Glomerular visceral epithelial cell (primary cell): ENCODE measurements around the gene PRKCZ.

Experiments
- DNase-seq: peaks from one replicate; pipeline ENCODE4 v3.0.0-alpha.2; 2016; ENCODE audit errors: extremely low spot score

PRKCZ gene

DNA sequence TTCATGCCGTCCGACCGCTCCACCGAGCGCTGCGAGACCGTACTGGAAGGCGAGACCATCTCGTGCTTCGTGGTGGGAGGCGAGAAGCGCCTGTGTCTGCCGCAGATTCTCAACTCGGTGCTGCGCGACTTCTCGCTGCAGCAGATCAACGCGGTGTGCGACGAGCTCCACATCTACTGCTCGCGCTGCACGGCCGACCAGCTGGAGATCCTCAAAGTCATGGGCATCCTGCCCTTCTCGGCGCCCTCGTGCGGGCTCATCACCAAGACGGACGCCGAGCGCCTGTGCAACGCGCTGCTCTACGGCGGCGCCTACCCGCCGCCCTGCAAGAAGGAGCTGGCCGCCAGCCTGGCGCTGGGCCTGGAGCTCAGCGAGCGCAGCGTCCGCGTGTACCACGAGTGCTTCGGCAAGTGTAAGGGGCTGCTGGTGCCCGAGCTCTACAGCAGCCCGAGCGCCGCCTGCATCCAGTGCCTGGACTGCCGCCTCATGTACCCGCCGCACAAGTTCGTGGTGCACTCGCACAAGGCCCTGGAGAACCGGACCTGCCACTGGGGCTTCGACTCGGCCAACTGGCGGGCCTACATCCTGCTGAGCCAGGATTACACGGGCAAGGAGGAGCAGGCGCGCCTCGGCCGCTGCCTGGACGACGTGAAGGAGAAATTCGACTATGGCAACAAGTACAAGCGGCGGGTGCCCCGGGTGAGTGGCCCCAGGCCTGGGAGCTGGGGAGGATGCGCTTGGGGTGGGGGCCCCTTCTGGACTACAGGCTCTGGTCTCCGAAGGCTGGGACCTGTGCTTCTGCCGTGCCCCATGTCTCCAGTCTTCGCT, 179.0 kb downstream of the PRKCZ start:
- DNase-seq = peak; percentile 56

DNA sequence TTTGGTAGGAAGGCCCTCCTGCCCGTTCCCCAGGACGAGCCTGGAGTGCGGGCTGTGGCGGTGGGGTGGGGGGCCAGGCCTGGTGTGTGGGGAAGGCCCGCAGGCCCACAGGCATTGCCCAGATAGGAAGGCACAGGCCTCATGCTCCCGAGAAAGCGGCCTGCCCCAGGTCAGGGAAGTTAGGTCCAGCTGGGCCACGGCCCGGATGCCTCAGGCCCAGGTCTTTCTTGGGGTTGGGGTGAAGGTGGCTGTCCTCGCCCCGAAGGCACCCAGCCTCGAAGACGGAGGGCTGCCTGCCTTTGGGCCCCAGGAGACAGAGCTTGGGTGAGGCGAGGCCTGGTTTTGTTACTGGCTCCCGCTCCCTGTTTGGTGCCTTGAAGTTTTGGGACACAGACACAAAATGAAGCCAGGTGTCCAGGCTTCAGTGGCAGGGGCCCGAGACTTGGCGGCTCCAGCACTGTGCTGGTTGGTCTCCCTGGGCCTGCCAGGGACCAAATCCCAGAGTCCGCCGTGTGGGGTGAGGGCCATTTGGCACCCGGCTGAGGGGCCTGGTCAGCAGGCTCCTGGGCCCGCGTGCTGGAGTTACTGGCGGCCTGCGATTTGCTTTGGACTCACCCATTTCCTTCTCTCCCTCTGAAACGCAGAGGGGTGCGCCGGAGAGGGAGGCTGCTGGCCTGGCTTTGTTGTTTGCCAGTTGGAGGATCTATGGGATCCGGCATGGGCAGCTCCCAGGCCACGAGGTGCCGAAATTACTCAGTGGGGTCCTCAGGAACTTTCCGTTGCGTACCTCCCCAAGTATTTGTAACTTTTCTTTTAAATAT, 179.9 kb downstream of the PRKCZ start:
- DNase-seq = peak; percentile 33

DNA sequence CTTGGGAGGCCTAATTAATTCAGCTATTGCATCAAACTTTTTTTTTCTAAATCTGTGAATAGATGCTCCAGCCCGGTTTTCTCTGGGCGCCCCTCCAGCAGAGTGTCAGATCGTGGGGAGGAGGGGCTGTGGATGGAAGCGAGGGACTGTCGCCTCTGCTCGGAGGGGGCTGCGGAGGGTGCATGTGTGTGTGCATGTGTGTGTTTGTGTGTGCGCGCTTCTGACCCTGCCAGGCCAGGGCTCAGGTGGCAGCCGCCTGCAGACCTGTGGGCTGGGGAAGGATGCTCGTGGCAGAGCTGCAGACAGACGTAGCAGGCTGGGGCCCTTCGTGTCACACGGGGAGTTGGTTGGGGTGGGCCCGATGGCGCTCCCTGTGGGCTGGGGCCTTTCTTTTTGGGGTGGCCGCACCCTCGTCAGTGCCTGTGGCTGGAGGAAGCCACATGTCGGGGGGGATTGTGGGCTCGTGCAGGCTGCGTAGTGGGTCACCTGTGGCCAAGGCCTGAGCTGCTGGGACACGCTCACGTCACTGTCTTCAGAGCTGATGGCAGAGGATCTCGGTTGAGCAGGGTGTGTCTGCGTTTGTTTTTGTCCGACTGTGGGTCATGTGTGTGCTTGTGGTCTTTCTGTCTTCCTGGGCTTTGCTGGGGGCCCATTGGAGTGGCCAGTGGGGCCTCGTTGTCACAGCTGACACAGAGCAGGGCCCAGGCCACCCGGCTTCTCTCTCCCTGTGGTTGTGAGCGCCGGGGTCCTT, 180.7 kb downstream of the PRKCZ start:
- DNase-seq = peak; percentile 22

GRCh38 chr1:2231532-2232254, 181.5 kb downstream of the PRKCZ start:
- peak; percentile 71 for DNase-seq

GRCh38 chr1:2232255-2232915, 182.2 kb downstream of the PRKCZ start:
- no peak for DNase-seq

DNA sequence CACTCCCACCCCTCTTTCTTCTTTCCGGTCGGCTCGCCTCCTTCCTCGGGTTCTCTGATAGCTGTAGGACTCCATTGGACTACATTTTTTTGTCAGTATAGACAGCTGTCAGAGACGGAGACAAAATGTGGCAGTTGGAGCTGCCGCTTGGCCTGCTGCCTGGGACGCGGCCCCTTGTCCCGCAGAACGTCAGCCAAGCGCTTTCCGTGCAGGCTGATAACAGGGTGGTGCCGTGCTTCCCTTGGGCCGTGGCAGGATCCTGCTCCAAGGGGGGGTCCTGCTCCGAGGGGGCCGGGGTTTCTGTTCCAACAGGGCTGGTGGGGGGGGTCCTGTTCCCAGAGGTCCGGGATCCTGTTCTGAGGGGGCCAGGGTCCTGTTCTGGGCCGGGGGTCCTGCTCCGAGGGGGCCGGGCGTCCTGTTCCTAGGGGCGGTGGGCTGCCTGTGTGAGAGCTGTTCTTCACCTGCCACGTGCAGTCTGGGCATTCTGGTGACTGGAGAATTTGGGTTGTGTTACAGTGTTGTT, 182.8 kb downstream of the PRKCZ start:
- no peak for DNase-seq

- DNase-seq = no peak
Measured at GRCh38 chr1:2233468-2233867, 183.3 kb downstream of the PRKCZ start.

DNA sequence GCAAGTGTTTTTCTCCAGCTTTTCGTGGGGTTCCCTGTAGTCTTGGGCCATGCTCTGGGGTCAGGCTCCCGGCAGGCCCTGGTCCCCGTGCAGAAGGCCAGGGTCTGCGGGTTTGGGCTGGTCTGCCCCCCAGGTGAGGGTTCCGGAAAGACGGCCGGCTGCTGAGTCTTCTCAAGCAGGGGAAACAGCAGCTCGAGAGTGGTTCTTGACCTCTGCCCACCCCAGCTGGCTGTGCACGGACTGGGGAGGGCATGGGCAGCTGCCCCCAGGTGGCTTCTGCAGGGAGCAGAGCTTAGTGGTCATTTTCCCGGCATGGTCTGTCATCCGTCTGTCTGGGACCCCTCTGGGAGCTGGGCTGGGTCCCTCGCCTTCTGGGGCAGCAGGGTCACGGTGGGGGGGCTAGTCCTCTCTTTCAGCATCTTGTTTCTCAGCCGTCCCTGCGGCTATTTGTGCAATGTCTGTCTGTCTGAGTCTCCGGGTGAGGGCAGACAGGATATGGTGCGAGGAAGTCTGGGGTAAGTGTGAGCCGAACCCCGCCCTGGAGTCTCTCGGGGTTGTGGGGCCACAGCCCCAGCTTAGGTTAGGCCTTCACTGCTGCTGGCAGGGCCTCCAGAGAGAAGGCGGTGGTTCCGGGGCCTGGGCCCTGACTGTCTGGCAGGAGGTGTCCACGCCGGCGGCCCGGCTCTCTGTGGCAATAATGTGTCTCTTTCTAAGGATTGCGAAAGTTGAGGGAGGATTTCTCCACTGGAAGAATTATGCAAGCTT, 184.0 kb downstream of the PRKCZ start:
- DNase-seq = peak; percentile 78

DNA sequence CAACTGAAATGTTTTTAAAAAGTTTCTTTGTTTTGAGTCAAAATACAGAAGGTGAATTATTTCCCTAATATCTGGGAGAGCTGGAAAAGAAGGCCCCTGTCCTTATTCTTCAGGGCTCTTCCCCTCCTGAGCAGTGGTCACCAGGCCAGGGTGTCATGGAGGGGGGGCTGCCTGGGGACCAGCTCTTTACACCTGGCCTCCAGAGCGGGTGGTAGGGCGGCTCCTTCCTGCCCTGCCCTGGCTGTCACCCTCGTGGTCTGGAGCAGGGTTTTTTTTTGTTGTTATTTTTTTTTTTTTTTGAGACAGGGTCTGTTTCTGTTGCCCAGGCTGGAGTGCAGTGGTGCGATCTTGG, 184.5 kb downstream of the PRKCZ start:
- DNase-seq = no peak
